GM21381 (cell line): ENCODE results near the gene HEYL.

Experiments used
- ATAC-seq: cut with Tn5 transposase; IDR thresholded peaks from one replicate; pipeline ENCODE4 v1.9.1; 2021; ENCODE audit warnings: mild to moderate bottlenecking, moderate library complexity; ENCODE audit not compliant: unreplicated experiment

Gene HEYL

GRCh38 chr1:39639305-39640130, at the start of gene HEYL:
HEYL (minus strand) TSS chr1:39639643; CDS start chr1:39639625, 18 bp downstream.
- ATAC-seq = no peak

DNA sequence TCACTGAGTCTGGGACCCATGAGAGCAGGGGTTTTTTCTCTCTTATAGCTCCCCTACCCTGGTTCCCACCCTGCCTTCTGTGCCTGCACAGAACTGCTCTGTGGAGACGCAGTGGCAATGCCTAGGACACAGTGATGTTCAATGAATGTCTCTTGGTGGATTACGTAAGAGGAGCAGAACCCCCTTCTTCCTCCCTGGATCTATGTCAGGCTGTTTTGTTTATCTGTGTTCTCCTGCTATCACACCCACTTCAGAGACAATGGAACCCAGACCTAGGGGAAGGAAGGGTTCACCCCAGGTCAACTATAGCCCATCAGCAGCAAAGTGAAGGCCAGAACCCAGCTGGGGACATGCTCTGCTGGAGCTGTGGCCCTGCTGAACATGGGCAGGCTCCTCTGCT, 49.8 kb upstream of the HEYL start:
- ATAC-seq = no peak

- no peak for ATAC-seq
Measured at GRCh38 chr1:39688706-39689105, 49.3 kb upstream of the HEYL start.

DNA sequence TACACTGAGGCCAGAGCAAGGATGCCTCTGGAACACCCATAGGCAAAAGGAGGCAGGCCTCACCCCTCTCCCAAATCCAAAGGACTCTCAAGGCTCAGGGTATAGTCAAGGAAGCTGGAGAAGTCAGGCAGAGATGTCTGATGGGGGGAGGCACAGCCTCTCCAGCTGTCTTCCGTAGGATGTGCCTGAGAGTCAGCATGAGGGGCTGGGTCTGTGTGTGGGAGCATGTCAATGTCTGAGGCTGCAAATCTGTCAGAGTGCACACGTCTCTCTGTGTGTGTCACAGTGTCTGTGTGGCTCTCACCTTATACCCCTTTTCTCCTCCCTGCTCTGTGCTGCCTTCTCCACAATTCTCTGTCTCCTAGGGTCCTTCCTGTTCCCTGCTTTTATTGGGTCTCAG, 47.8 kb upstream of the HEYL start:
- ATAC-seq = no peak

DNA sequence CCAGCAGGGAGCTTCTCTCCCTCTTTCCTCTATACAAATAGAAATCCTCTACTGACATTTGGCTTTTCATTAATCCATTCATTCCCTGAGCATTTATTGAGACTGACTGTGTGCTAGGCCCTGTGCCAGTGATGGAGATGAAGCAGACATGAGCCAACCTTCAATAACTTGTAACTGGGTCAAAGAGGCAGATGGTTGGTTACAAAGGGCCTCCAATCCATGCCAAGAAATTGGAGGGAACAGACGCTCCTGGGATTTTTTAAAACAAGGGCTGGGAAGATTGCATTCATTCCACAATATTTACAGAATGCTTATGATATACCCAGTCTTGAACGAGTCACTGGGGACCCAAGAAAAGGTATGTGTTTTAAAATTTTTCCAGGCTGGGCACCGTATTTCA, 45.6 kb upstream of the HEYL start:
- no peak for ATAC-seq

- no peak for ATAC-seq
Measured at GRCh38 chr1:39684313-39684664, 44.8 kb upstream of the HEYL start.

DNA sequence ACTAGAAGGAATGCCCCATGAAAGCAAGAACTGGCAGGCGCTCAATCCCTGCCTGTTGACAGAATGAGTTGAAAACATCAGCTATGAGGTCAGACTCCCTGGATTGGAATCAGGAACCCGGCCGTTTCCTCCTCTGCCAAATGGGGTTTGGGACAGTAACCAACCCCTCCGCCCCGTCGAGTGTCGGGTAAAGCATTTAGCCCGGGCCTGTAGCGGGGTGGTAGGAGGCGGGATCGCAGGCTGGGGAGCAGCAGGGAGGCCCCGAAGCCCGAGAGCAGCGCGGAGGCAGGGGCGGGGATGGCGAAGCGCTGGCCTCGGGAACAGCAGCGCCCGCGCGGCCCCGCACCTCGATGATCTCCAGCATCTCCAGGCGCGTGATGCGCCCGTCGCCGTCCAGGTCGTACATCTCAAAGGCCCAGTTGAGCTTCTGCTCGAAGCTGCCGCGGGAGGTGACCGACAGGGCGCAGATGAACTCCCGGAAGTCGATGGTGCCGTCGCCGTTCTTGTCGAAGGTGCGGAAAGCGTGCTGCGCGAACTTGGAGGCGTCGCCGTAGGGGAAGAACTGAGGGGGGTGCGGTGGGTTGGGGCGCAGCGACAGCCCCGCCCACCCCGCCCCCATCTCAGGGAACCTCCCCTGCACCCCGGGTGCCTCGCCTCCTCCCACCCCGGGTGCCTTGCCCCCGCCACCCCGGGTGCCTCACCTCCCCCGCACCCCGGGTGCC, 44.3 kb upstream of the HEYL start:
- no peak for ATAC-seq

DNA sequence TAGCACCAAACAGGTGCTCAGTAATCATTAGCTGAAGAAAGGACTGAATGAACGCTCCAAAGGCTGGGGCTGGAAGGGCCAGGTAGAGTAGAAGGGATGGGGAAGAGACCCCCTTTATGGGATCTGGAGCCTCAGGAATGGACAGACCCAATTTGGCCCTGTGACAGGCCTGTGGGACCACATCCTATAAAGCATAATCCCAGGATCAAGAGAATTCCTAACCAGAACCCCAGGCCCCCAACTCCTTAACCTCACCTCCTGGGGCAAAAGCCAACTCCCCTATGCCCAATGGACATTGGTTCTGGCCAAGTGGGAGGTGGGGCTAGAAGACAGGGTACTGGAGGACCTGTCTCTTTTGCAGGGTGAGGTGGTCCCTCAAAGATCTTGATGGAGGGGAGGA, 42.6 kb upstream of the HEYL start:
- ATAC-seq = no peak

DNA sequence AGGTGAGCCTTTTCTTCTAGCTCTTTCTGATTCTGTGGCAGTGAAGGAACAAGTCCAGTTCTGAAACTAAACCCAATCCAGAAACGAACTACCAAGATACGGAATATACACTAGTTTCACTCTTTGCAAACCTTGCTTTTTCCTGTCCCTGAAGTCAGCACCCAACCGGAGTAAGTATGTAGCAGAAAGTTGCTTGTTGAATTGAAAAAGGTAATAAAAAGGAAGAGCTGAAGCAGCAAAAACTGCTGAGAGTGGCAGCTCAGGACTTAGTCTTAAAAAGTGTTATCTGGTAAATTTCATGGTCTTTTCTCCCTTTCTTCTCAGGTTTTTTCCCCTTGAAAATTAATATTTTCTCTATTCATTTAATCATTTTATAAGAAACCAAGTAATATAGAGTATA, 41.9 kb upstream of the HEYL start:
- ATAC-seq = no peak

GRCh38 chr1:39680751-39681150, 41.3 kb upstream of the HEYL start:
- no peak for ATAC-seq

GRCh38 chr1:39679821-39680220, 40.4 kb upstream of the HEYL start:
- ATAC-seq = no peak

GRCh38 chr1:39678889-39679288, 39.4 kb upstream of the HEYL start:
- ATAC-seq = no peak

DNA sequence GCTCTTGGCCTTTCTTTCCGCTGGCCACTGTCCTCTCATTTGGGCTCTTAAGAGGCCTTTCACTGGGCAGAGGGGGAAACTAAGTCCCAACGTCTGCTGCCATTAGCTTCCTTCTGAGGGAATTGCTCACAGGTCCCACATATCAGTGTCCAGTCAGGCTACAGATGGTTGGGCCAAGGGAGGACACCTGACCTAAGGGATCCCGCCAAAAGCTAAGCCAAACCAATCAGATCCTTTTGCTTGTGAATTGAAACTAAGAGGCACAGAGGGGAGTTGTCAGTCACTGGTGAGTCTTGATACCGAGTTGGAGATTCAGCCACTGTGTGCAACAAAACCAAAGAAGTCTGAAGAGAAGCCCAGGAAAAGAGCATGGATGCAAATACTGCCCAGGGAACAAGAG, 38.2 kb upstream of the HEYL start:
- no peak for ATAC-seq

DNA sequence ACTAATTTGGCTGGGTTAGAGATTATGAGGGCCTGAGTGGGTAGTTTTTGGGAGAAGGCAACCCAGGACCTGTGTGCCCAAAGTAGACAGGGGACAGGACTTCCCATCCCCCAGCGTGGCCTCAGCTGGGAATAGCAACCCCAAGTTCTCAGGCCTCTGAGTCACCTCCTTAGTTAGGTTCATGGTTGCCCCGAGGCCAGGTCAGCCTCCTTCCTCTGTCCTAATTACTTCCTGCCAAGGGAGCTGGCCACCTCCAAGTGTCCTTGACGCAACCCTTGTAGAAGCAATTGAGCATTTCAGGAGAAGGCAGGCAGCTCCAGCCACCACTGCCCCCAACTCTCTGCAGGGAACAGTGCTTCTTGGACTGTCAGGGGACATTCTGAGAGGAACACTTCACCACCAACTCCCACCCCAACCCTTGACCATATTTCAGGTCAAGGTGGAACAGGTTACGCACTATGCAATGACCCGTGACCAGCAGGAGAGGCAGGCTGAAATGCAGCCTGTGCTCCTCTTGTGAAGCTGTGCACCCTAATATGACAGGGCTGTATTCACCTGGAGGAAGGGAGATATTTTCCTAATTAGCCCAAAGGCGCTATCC, 37.6 kb upstream of the HEYL start:
- ATAC-seq = no peak

- no peak for ATAC-seq
Measured at GRCh38 chr1:39675220-39675619, 35.8 kb upstream of the HEYL start.

DNA sequence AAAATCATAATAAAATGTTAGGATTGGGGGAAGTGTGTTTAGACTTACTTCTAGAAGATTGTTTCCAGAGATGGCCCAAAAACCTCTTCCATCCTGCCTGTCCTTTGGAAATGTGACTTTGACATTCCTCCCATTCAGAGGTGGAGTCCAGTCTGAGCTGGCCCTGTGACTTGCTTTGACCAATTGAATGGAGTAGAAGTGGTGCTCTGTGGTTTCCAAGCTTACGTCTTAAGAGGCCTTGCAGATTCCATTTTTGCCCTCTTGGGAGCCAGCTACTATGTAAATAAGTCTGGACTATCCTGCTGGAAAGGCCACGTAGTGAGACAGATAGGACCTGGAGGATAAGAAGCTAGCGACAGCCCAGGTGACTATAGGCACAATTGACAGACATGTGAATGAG, 33.8 kb upstream of the HEYL start:
- ATAC-seq = no peak

DNA sequence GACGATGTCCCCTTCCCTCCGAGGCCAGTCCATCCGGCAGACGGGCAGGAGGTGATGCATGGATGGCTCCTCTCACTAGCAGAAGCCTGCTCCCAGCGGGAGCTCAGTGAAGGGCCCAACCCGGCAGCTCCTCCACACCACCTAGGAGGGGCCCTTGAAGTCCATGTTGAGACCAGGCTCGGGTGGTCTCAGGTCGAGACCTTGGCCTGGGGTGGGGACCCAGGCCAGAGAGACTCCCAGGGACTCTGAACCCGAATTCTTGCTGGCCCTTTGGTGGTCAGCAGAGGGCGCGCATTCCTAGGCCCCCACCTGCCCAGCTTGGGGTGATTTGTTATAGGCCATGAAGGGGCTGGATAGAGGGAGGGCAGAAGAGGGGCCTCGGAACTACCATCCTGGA, 33.1 kb upstream of the HEYL start:
- no peak for ATAC-seq

DNA sequence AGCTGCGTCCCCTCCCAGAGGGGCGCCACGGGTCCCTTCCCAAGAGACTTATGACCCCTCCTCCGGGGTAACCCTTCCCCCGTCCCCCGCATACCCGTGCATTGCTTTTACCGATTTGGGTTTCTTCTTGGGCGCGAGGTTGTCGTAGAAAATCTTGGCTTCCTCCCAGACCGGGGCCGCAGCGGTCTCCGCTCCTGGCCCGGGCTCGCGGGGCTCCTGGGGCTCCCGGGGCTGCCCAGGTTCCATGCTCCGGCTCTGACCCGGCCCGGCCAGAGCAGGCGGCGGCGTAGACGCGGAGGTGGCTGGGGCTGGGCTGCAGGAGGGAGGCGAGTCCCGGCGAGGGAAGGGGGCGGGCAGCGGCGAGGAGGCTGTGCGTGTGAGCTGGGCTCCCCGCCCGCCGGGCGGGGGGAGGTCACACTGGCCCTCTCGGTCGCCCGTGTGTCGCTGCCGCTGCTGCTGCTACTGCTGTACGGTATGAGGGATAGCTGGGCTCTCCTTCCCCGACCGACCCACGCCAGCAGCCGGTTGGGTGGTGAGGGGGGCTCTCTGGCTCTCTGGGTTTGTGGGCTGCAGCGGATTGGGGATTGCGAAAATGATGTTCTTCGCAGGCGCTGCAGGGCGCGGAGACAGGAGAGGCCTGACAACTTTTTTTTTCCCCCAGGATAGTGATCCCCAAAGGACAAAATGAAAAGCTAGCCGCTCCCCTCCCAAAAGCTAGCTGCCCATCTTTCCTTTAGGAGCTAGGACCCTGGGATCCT, 32.5 kb upstream of the HEYL start, which contains the start of gene NT5C1A:
NT5C1A (minus strand) TSS at position 315 of the 758 bp plus-strand sequence; CDS start at position 246, 69 bp downstream.
- ATAC-seq = no peak

DNA sequence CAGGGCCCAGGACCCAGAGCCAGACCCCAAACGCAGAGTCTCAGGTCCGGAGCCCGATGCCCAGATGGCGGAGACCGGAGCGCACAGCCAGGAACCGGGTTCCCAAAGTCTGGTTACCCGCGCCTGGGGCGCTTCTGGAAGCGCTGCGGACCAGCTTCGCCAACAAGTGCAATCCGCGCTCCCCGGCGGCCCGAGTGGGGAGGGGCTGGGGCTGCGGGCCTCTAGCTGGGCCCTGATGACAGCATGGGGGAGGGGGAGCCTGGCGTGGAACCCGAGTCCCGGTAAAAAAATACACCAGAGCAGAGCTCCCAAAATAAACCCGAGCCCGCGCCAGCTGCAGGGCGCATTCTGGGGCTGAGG, 32.0 kb upstream of the HEYL start:
- ATAC-seq = no peak

DNA sequence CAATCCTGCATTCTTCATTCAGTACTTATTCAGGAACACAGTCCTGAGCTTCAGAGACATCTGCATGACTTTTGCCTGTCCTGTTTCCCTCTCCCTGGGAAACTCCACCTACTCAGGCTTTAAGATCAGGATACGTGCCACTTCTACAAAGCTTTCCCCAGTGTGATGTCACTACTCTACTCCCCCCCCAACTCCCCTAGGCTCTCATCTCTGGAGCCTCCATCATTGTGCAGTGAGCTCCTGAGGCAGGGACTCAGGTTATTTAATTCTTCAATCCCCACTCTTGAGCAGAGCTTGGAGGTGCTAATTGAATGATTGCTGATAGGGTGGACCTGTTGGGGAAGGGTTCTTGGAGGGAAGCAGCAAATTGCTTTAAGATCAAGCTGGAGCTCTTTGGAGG, 31.2 kb upstream of the HEYL start:
- no peak for ATAC-seq

DNA sequence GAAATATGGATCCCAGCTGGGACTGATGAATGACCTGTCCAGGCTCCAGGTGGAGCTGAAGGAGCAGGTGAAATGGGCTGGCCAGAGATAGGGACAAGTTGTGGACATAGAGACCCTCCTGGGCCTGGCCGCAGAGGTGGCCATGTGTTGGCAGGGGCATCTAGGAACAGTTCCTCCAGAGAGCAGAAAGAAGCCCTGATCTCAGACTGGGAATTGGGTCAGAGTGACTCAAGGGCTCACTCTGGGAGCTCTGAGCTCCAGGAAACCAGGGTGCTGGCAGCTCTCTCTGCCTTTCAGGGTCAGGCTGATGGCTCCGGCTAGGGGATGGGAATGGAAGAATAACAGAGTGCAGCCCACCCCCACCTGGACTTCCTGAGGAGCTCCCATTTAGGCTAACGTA, 29.5 kb upstream of the HEYL start:
- no peak for ATAC-seq
